ENCODE measurements around the gene FTSJ3. TPM values are rescaled to one million over a fixed set of nuclear protein-coding genes. Genes with fewer than 3 reads are reported as not detected.

Gene FTSJ3
- total and polyA plus RNA-seq, 2 of the 13 experiments (the other 11 are each of a cell fraction or from before 2014, with no cell fraction given) = 26.0 to 64.2 TPM

DNA sequence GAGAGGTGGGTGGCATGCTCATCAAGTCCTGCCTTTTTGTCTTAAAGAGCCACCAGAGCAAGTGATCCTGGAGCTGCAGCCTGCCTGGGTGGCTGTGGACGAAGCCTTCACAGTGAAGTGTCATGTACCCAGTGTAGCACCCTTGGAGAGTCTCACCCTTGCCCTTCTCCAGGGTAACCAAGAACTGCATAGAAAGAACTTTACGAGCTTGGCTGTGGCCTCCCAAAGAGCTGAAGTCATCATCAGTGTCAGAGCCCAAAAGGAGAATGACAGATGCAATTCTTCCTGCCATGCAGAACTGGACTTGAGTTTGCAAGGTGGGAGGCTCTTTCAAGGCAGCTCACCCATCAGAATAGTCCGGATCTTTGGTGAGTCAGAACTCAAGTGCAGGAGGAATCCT, 31.8 kb upstream of the FTSJ3 start (continued):
- TF ChIP-seq, protein P1, sequence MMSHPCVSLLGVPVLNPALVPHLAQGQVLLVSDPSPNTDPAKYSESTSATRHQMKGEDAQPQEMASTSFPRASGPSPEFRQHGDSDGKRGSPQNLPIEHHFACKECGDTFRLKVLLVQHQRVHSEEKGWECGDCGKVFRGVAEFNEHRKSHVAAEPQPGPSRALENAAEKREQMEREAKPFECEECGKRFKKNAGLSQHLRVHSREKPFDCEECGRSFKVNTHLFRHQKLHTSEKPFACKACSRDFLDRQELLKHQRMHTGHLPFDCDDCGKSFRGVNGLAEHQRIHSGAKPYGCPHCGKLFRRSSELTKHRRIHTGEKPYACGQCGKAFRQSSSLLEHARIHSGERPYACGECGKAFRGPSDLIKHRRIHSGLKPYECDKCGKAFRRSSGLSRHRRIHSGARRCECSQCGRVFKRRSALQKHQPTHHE (CRISPR knock-in tag; IDR thresholded peaks at IDR 0.05; ENCODE audit: borderline replicate concordance) = no peak
- TF ChIP-seq ZNF235 (CRISPR knock-in tag; IDR thresholded peaks at IDR 0.05; ENCODE audit: borderline replicate concordance) = no peak
- no peak for TF ChIP-seq RXRA (CRISPR knock-in tag; IDR thresholded peaks at IDR 0.05)
- no peak for TF ChIP-seq MTF1 (CRISPR knock-in tag; IDR thresholded peaks at IDR 0.05)
- TF ChIP-seq, protein P2, sequence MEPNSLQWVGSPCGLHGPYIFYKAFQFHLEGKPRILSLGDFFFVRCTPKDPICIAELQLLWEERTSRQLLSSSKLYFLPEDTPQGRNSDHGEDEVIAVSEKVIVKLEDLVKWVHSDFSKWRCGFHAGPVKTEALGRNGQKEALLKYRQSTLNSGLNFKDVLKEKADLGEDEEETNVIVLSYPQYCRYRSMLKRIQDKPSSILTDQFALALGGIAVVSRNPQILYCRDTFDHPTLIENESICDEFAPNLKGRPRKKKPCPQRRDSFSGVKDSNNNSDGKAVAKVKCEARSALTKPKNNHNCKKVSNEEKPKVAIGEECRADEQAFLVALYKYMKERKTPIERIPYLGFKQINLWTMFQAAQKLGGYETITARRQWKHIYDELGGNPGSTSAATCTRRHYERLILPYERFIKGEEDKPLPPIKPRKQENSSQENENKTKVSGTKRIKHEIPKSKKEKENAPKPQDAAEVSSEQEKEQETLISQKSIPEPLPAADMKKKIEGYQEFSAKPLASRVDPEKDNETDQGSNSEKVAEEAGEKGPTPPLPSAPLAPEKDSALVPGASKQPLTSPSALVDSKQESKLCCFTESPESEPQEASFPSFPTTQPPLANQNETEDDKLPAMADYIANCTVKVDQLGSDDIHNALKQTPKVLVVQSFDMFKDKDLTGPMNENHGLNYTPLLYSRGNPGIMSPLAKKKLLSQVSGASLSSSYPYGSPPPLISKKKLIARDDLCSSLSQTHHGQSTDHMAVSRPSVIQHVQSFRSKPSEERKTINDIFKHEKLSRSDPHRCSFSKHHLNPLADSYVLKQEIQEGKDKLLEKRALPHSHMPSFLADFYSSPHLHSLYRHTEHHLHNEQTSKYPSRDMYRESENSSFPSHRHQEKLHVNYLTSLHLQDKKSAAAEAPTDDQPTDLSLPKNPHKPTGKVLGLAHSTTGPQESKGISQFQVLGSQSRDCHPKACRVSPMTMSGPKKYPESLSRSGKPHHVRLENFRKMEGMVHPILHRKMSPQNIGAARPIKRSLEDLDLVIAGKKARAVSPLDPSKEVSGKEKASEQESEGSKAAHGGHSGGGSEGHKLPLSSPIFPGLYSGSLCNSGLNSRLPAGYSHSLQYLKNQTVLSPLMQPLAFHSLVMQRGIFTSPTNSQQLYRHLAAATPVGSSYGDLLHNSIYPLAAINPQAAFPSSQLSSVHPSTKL (CRISPR knock-in tag; IDR thresholded peaks at IDR 0.05) = no peak
- TF ChIP-seq, protein P3, sequence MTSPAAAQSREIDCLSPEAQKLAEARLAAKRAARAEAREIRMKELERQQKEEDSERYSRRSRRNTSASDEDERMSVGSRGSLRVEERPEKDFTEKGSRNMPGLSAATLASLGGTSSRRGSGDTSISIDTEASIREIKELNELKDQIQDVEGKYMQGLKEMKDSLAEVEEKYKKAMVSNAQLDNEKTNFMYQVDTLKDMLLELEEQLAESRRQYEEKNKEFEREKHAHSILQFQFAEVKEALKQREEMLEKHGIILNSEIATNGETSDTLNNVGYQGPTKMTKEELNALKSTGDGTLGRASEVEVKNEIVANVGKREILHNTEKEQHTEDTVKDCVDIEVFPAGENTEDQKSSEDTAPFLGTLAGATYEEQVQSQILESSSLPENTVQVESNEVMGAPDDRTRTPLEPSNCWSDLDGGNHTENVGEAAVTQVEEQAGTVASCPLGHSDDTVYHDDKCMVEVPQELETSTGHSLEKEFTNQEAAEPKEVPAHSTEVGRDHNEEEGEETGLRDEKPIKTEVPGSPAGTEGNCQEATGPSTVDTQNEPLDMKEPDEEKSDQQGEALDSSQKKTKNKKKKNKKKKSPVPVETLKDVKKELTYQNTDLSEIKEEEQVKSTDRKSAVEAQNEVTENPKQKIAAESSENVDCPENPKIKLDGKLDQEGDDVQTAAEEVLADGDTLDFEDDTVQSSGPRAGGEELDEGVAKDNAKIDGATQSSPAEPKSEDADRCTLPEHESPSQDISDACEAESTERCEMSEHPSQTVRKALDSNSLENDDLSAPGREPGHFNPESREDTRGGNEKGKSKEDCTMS (CRISPR knock-in tag; conservative IDR thresholded peaks at IDR 0.05) = no peak

Measured in HepG2 (cell line).